ENCODE results near the gene CCDC117.

DNA sequence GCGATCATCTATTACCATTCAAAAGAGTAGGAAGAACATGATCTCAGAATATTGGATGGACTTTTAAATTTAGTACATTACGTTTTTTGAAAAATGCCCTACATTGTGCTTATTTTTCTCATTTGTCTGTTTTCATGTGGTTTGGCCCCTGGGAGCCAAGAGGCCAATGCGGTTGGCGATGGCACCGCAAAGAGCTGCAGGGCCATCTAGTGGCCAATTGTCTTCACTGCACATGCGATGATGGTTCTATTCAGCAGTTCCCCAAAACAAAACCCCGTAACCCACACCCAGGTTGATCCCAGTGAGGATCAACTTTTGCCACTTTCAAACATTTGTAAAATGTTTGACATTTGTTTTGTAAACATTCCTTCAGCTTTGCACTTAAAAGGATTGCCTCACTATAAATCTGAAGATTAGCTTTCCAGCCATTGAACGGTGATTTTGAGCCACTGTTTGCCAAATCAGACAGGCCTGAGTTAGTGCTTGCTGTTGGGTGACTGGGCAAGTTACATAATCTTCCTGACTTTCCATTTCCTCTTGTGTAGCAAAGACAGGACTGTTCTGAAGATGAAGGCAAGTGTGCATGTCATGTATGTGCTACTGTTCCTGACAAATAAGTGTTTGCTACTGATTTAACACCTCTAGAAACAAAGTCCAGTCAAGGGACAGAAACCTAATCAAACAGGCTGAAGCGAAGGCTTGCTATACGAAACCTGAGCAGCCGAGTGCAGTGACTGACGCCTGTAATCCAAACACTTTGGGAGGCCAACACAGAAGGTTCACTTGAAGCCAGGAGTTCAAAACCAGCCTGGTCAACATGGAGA lies 57.1 kb downstream of the CCDC117 start:
- peak in 1 of 4 donors; percentile 15 for TF ChIP-seq POLR2A (IDR thresholded peaks at IDR 0.05)
- TF ChIP-seq, protein P1, sequence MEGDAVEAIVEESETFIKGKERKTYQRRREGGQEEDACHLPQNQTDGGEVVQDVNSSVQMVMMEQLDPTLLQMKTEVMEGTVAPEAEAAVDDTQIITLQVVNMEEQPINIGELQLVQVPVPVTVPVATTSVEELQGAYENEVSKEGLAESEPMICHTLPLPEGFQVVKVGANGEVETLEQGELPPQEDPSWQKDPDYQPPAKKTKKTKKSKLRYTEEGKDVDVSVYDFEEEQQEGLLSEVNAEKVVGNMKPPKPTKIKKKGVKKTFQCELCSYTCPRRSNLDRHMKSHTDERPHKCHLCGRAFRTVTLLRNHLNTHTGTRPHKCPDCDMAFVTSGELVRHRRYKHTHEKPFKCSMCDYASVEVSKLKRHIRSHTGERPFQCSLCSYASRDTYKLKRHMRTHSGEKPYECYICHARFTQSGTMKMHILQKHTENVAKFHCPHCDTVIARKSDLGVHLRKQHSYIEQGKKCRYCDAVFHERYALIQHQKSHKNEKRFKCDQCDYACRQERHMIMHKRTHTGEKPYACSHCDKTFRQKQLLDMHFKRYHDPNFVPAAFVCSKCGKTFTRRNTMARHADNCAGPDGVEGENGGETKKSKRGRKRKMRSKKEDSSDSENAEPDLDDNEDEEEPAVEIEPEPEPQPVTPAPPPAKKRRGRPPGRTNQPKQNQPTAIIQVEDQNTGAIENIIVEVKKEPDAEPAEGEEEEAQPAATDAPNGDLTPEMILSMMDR (IDR thresholded peaks at IDR 0.05): peak; percentile 88 to 97 (median 94)
- no peak for TF ChIP-seq POLR2AphosphoS5 (IDR thresholded peaks at IDR 0.05)
- TF ChIP-seq EP300 (IDR thresholded peaks at IDR 0.05): peak in 1 of 4 donors; percentile 5
